ENCODE data around the gene EXOSC2. TPM values are rescaled to one million over a fixed set of nuclear protein-coding genes. Genes with fewer than 3 reads are reported as not detected.
A peak's percentile ranks its signal among the peaks of the same experiment; 100 is the strongest.

Gene EXOSC2
- total and polyA plus RNA-seq, 2 of the 8 experiments (the other 6 are each of a cell fraction or from before 2014, with no cell fraction given) = 47.8 to 93.6 TPM

DNA sequence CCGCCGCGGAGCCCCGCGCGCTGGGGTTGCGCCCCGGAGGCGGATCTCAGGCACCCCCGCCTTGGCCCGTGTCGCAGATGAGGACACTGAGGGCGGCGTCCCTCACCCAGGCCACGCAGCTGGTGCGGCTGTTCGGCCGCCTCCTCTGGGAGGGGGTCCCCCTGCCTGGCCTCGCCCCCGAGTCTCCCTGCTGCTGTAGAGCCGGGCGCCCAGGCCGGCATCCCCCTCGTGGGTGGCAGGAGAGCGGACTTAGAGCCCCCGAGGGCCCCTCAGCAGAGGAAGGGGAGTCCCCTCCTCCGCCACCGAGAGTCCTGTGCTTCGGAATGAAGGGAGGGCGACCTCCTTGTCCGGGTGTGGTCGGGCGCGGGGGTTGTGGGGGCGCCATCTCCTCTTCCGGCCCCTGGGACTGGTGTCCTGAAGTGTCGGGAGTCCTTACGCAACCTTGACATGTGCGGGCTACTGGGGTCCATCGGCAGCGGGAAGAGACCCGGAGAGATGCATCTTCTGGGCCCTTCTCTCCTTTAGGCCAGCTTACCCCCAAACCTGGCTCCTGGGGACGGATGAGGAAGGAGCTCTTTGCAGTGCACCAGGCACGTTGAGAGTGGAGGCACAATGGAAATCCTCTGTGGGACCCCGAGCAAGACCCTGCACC, 11.7 kb upstream of the EXOSC2 start (continued):
- TF ChIP-seq POU5F1 (IDR thresholded peaks at IDR 0.05; ENCODE audit: low read depth, low read length) (no peak), EZH2 (IDR thresholded peaks at IDR 0.05; ENCODE audit: low read depth, low read length, severe bottlenecking) (peak; percentile 75), TAF1 (IDR thresholded peaks at IDR 0.05; ENCODE audit: low read depth, low read length) (no peak), NRF1 (IDR thresholded peaks at IDR 0.05; ENCODE audit: low read depth, low read length) (no peak)
- TF ChIP-seq, protein P1, sequence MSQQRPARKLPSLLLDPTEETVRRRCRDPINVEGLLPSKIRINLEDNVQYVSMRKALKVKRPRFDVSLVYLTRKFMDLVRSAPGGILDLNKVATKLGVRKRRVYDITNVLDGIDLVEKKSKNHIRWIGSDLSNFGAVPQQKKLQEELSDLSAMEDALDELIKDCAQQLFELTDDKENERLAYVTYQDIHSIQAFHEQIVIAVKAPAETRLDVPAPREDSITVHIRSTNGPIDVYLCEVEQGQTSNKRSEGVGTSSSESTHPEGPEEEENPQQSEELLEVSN (IDR thresholded peaks at IDR 0.05) = no peak; the same call in 1 of the 2 replicates

Data from H1 (cell line).